Smooth muscle cell (in vitro differentiated cells): Measurements from ENCODE around the gene CCNYL1. TPM values are rescaled to one million over a fixed set of nuclear protein-coding genes. Genes with fewer than 3 reads are reported as not detected.

ENCODE experiments used
- DNase-seq: peaks from one replicate; lab custom pipeline; 2025; ENCODE audit not compliant: unreplicated experiment; lab: John Stamatoyannopoulos, UW
- H2AFZ ChIP-seq: fragments of 200-600 bp; sonication (generic); 2 replicates; pipeline ENCODE4 v1.6.0; 2016; ENCODE audit warnings: antibody characterized with exemption, low read depth, mild to moderate bottlenecking
- H3F3A ChIP-seq: fragments of 200-600 bp; sonication (generic); 2 replicates; pipeline ENCODE4 v1.6.0; 2017; ENCODE audit warnings: antibody characterized with exemption, low read depth
- H3K27ac ChIP-seq: fragments of 200-600 bp; sonication (generic); 2 replicates; pipeline ENCODE4 v1.5.1; 2016; ENCODE audit warnings: low read depth, mild to moderate bottlenecking
- H3K27me3 ChIP-seq: fragments of 200-600 bp; sonication (generic); 2 replicates; pipeline ENCODE4 v1.6.1; 2016; ENCODE audit warnings: low read depth, mild to moderate bottlenecking
- H3K36me3 ChIP-seq: fragments of 200-600 bp; sonication (generic); 2 replicates; pipeline ENCODE4 v1.5.1; 2016; ENCODE audit warnings: low read depth
- H3K4me1 ChIP-seq: fragments of 200-600 bp; sonication (generic); 2 replicates; pipeline ENCODE4 v1.5.1; 2016; ENCODE audit warnings: low read depth
- H3K4me2 ChIP-seq: fragments of 200-600 bp; sonication (generic); 2 replicates; pipeline ENCODE4 v1.6.0; 2016; ENCODE audit warnings: mild to moderate bottlenecking
- H3K4me3 ChIP-seq: fragments of 200-600 bp; sonication (generic); 2 replicates; pipeline ENCODE4 v1.5.1; 2016; ENCODE audit warnings: mild to moderate bottlenecking
- H3K79me2 ChIP-seq: fragments of 200-600 bp; sonication (generic); 2 replicates; pipeline ENCODE4 v1.6.0; 2016; ENCODE audit warnings: low read depth, mild to moderate bottlenecking
- H3K9ac ChIP-seq: fragments of 200-600 bp; sonication (generic); 2 replicates; pipeline ENCODE4 v1.6.0; 2016; ENCODE audit warnings: low read depth
- H3K9me3 ChIP-seq: fragments of 200-600 bp; sonication (generic); replicated peaks from 2 replicates; pipeline ENCODE4 v1.5.1; 2016; ENCODE audit warnings: low read depth
- H4K20me1 ChIP-seq: fragments of 200-600 bp; sonication (generic); 2 replicates; pipeline ENCODE4 v1.6.0; 2016; ENCODE audit warnings: low read depth
- WGBS: methylation state at CpG from one replicate; pipeline ENCODE4 v1.1.7; 2016; ENCODE audit warnings: low lambda C conversion rate; 5-methylcytosine and 5-hydroxymethylcytosine counted together
- polyA plus RNA-seq: library from polyadenylated mRNA; unstranded; fragments of >200 nt; fragmentation: Nextera tagmentation; extraction: Ambion mirVana; gene quantifications from 2 replicates; pipeline ENCODE4 v1.2.1, GENCODE V29; 2016
- total RNA-seq: library from RNA; depleted of rRNA; stranded (reverse); fragments of >200 nt; gene quantifications from 2 replicates; pipeline ENCODE4 v1.2.3, GENCODE V29; 2014
- TF ChIP-seq, protein P1 (sequence below): fragments of 200-600 bp; sonication (generic); IDR thresholded peaks from 2 replicates; pipeline ENCODE4 v1.5.1; 2017; ENCODE audit warnings: borderline replicate concordance, mild to moderate bottlenecking, antibody characterized with exemption; ENCODE audit not compliant: insufficient read depth, poor library complexity, severe bottlenecking

CCNYL1 gene
- total and polyA plus RNA-seq, 2 experiments from 2014 or later = 7.2 to 15.1 TPM

GRCh38 chr2:207747653-207748560, 36.5 kb downstream of the CCNYL1 start:
- no peaks in the 10 kb centered on the region for H3K79me2 ChIP-seq
- H4K20me1 ChIP-seq = no peaks in the 10 kb centered on the region
- no peak overlapping the region for H3K27ac ChIP-seq
- H3F3A ChIP-seq = no peaks in the 10 kb centered on the region
- DNase-seq = no peak
- 89% methylated on average over 15 of the region's 15 CpGs for WGBS
- H3K4me3 ChIP-seq = no peak overlapping the region
- H3K36me3 ChIP-seq = no peaks in the 10 kb centered on the region
- no peaks in the 10 kb centered on the region for H3K27me3 ChIP-seq
- no peaks in the 10 kb centered on the region for H3K4me1 ChIP-seq
- no peak overlapping the region for H2AFZ ChIP-seq
- H3K4me2 ChIP-seq = no peak overlapping the region
- no peaks in the 10 kb centered on the region for H3K9me3 ChIP-seq
- TF ChIP-seq, protein P1, sequence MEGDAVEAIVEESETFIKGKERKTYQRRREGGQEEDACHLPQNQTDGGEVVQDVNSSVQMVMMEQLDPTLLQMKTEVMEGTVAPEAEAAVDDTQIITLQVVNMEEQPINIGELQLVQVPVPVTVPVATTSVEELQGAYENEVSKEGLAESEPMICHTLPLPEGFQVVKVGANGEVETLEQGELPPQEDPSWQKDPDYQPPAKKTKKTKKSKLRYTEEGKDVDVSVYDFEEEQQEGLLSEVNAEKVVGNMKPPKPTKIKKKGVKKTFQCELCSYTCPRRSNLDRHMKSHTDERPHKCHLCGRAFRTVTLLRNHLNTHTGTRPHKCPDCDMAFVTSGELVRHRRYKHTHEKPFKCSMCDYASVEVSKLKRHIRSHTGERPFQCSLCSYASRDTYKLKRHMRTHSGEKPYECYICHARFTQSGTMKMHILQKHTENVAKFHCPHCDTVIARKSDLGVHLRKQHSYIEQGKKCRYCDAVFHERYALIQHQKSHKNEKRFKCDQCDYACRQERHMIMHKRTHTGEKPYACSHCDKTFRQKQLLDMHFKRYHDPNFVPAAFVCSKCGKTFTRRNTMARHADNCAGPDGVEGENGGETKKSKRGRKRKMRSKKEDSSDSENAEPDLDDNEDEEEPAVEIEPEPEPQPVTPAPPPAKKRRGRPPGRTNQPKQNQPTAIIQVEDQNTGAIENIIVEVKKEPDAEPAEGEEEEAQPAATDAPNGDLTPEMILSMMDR = no peak
- no peak overlapping the region for H3K9ac ChIP-seq

DNA sequence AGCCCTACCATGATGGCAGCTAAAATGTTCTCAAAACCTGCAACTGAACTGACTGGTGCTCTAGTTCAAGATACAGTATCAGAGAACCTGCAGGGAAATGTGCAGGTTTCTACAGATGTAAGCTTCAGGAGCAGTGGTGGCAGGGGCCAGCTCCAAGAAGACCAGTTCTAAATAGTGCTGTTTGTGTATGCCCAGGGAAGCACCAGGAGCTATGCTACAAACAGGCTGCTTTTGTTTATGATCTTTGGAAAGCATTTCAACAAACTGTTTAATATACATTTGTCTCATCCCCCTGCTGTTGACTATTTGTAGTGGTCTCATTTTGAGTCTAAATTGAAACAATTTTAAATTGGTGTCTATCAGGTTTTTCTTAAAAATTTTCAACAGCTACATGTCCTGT, 37.6 kb downstream of the CCNYL1 start:
- Histone ChIP-seq H4K20me1 (no peaks in the 10 kb centered on the region), H3K4me3 (no peak overlapping the region), H3F3A (no peaks in the 10 kb centered on the region), H2AFZ (no peak overlapping the region), H3K4me1 (no peaks in the 10 kb centered on the region), H3K27me3 (no peaks in the 10 kb centered on the region), H3K9me3 (no peaks in the 10 kb centered on the region), H3K79me2 (no peaks in the 10 kb centered on the region), H3K27ac (no peak overlapping the region), H3K36me3 (no peaks in the 10 kb centered on the region), H3K9ac (no peak overlapping the region), H3K4me2 (no peak overlapping the region)
- DNase-seq = no peak
- TF ChIP-seq, protein P1 = no peak

- H3K79me2 ChIP-seq = no peaks in the 10 kb centered on the region
- no peaks in the 10 kb centered on the region for H3K4me1 ChIP-seq
- no peak overlapping the region for H2AFZ ChIP-seq
- H3K9me3 ChIP-seq = no peaks in the 10 kb centered on the region
- DNase-seq = no peak
- H3F3A ChIP-seq = no peaks in the 10 kb centered on the region
- no peaks in the 10 kb centered on the region for H3K27me3 ChIP-seq
- 64% methylated on average over 2 of the region's 2 CpGs for WGBS
- no peak overlapping the region for H3K27ac ChIP-seq
- no peak overlapping the region for H3K9ac ChIP-seq
- H3K4me3 ChIP-seq = no peak overlapping the region
- no peaks in the 10 kb centered on the region for H4K20me1 ChIP-seq
- no peaks in the 10 kb centered on the region for H3K36me3 ChIP-seq
- no peak overlapping the region for H3K4me2 ChIP-seq
- TF ChIP-seq, protein P1 = no peak
These were observed 38.4 kb downstream of the CCNYL1 start for GRCh38 chr2:207749873-207750272.

- no peak for DNase-seq
- no peaks in the 10 kb centered on the region for H3F3A ChIP-seq
- H3K4me2 ChIP-seq = no peak overlapping the region
- no peaks in the 10 kb centered on the region for H4K20me1 ChIP-seq
- no peaks in the 10 kb centered on the region for H3K27me3 ChIP-seq
- TF ChIP-seq, protein P1 = no peak
- no peaks in the 10 kb centered on the region for H3K79me2 ChIP-seq
- H3K4me1 ChIP-seq = no peaks in the 10 kb centered on the region
- no peak overlapping the region for H2AFZ ChIP-seq
- H3K9me3 ChIP-seq = no peaks in the 10 kb centered on the region
- H3K27ac ChIP-seq = no peak overlapping the region
- no peak overlapping the region for H3K9ac ChIP-seq
- no peaks in the 10 kb centered on the region for H3K36me3 ChIP-seq
- no peak overlapping the region for H3K4me3 ChIP-seq
- 93% methylated on average over 7 of the region's 7 CpGs for WGBS
These were observed 38.9 kb downstream of the CCNYL1 start for GRCh38 chr2:207750345-207750744.
